Measurements from ENCODE around the gene LYZL1.

The LYZL1 gene

DNA sequence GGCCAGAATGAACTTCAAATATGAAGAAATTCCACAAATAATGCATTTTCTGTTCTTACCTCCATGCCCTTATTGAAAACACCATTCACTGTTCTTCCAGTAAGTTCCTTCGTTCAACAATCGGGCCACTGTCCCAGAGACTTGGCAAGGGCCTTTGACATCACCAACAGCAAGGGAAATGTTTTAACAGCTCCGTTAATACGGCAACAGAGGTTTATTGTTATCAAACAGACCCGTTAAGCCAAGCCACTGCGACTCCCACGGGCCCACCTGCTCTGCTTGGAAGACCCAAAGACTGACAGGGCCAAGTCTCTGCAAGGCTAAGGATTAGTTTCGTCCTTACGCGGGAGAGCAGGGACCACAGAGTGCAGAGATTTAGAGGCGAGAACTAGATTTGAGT lies 43.4 kb upstream of the LYZL1 start:
- Histone ChIP-seq H3K4me2 (ENCODE audit: low read depth, low read length, poor library complexity, severe bottlenecking) (no peak overlapping the region), H2AFZ (ENCODE audit: low read length) (no peak overlapping the region), H3K9ac (ENCODE audit: low read depth, low read length, poor library complexity, severe bottlenecking) (no peak overlapping the region), H4K20me1 (ENCODE audit: insufficient read depth, low read length, poor library complexity, severe bottlenecking) (no peaks in the 10 kb centered on the region), H3K4me3 (ENCODE audit: low read length, poor library complexity, severe bottlenecking) (no peak overlapping the region), H3K9me3 (ENCODE audit: insufficient read depth, low read depth, low read length) (no peaks in the 10 kb centered on the region), H3K4me1 (ENCODE audit: insufficient read depth, low read length, poor library complexity, severe bottlenecking) (no peaks in the 10 kb centered on the region), H3K36me3 (ENCODE audit: insufficient read depth, low read length) (no peaks in the 10 kb centered on the region), H3F3A (ENCODE audit: low read depth) (no peaks in the 10 kb centered on the region), H3K9me2 (replicated peaks; ENCODE audit: low read depth, low read length) (no peaks in the 10 kb centered on the region), H3K79me2 (ENCODE audit: insufficient read depth, low read length) (no peaks in the 10 kb centered on the region), H3K27me3 (ENCODE audit: insufficient read depth, low read length, poor library complexity, severe bottlenecking) (no peaks in the 10 kb centered on the region)
- no peak for TF ChIP-seq EZH2phosphoT487 (IDR thresholded peaks at IDR 0.05; ENCODE audit: borderline replicate concordance)

DNA sequence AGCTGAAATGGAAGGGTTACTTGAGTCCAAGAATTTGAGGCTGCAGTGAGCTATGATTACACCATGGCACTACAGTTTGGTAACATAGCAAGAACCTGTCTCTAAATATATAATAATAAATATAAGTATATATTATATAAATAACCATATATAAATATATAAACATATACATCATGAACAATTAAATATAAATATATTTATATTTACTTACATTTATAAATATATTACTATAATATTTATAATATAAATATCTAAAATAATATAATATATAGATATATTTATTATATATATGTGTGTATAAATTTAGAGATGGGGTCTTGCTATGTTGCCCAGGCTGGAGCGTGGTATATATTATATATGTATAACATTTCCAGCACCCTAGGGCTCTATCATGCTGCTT lies 42.4 kb upstream of the LYZL1 start:
- Histone ChIP-seq H3K27me3 (ENCODE audit: insufficient read depth, low read length, poor library complexity, severe bottlenecking) (no peaks in the 10 kb centered on the region), H3K4me2 (ENCODE audit: low read depth, low read length, poor library complexity, severe bottlenecking) (no peak overlapping the region), H3K4me3 (ENCODE audit: low read length, poor library complexity, severe bottlenecking) (no peak overlapping the region), H3K36me3 (ENCODE audit: insufficient read depth, low read length) (no peaks in the 10 kb centered on the region), H3F3A (ENCODE audit: low read depth) (no peaks in the 10 kb centered on the region), H3K4me1 (ENCODE audit: insufficient read depth, low read length, poor library complexity, severe bottlenecking) (no peaks in the 10 kb centered on the region), H4K20me1 (ENCODE audit: insufficient read depth, low read length, poor library complexity, severe bottlenecking) (no peaks in the 10 kb centered on the region), H3K9me3 (ENCODE audit: insufficient read depth, low read depth, low read length) (no peaks in the 10 kb centered on the region), H3K9ac (ENCODE audit: low read depth, low read length, poor library complexity, severe bottlenecking) (no peak overlapping the region), H2AFZ (ENCODE audit: low read length) (no peak overlapping the region), H3K9me2 (replicated peaks; ENCODE audit: low read depth, low read length) (no peaks in the 10 kb centered on the region), H3K79me2 (ENCODE audit: insufficient read depth, low read length) (no peaks in the 10 kb centered on the region)
- TF ChIP-seq, protein P1, sequence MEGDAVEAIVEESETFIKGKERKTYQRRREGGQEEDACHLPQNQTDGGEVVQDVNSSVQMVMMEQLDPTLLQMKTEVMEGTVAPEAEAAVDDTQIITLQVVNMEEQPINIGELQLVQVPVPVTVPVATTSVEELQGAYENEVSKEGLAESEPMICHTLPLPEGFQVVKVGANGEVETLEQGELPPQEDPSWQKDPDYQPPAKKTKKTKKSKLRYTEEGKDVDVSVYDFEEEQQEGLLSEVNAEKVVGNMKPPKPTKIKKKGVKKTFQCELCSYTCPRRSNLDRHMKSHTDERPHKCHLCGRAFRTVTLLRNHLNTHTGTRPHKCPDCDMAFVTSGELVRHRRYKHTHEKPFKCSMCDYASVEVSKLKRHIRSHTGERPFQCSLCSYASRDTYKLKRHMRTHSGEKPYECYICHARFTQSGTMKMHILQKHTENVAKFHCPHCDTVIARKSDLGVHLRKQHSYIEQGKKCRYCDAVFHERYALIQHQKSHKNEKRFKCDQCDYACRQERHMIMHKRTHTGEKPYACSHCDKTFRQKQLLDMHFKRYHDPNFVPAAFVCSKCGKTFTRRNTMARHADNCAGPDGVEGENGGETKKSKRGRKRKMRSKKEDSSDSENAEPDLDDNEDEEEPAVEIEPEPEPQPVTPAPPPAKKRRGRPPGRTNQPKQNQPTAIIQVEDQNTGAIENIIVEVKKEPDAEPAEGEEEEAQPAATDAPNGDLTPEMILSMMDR (conservative IDR thresholded peaks at IDR 0.05; ENCODE audit: low read length), result no peak
- TF ChIP-seq EZH2phosphoT487 (IDR thresholded peaks at IDR 0.05; ENCODE audit: borderline replicate concordance), result no peak

DNA sequence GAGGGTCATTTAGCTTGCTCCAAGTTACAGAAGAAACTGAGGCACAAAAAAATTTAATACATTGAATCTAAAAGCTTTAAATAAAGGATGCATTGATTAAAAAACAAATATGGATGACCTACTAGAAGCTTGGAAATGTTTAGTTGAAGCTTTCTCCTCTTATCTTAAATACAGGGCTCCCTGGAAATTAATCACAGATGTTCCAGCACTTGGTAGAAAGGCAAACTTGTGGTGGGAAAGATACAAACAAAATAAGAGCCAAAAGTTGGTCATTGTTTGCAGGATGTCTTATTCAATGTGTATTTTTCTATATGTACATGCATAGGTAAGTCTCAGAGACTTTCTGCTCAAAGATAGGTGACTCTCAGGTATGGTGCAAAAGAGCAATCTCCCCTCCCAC lies 40.7 kb upstream of the LYZL1 start:
- Histone ChIP-seq H3K4me1 (ENCODE audit: insufficient read depth, low read length, poor library complexity, severe bottlenecking) (no peaks in the 10 kb centered on the region), H3K9me2 (replicated peaks; ENCODE audit: low read depth, low read length) (no peaks in the 10 kb centered on the region), H3K9ac (ENCODE audit: low read depth, low read length, poor library complexity, severe bottlenecking) (no peak overlapping the region), H3K9me3 (ENCODE audit: insufficient read depth, low read depth, low read length) (no peaks in the 10 kb centered on the region), H3K36me3 (ENCODE audit: insufficient read depth, low read length) (no peaks in the 10 kb centered on the region), H3K27me3 (ENCODE audit: insufficient read depth, low read length, poor library complexity, severe bottlenecking) (no peaks in the 10 kb centered on the region), H2AFZ (ENCODE audit: low read length) (no peak overlapping the region), H3K4me2 (ENCODE audit: low read depth, low read length, poor library complexity, severe bottlenecking) (no peak overlapping the region), H3K4me3 (ENCODE audit: low read length, poor library complexity, severe bottlenecking) (no peak overlapping the region), H3K79me2 (ENCODE audit: insufficient read depth, low read length) (no peaks in the 10 kb centered on the region), H3F3A (ENCODE audit: low read depth) (no peaks in the 10 kb centered on the region), H4K20me1 (ENCODE audit: insufficient read depth, low read length, poor library complexity, severe bottlenecking) (no peaks in the 10 kb centered on the region)
- TF ChIP-seq EZH2phosphoT487 (IDR thresholded peaks at IDR 0.05; ENCODE audit: borderline replicate concordance), result no peak
- TF ChIP-seq, protein P1 (conservative IDR thresholded peaks at IDR 0.05; ENCODE audit: low read length), result no peak

DNA sequence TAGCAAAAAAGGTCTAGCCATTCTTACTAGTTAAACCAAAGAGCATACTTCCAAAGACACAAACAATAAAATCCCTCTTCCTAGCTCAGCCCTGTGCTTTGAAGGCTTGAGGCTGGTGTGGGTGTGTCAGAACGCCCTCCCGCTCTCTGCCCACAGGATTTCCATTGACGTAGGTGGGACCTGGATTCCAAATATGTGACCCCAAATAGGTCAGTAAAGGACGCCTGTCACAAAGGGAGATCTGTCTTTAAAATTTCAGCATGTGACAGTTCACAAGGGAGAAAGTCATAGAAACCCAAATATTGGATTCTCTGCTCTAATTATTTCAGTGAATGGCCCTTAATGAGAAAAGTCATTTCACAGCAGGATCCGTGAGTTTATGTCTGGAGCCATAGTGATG lies 39.9 kb upstream of the LYZL1 start:
- no peaks in the 10 kb centered on the region for H3K9me2 ChIP-seq (replicated peaks; ENCODE audit: low read depth, low read length)
- TF ChIP-seq, protein P1 (conservative IDR thresholded peaks at IDR 0.05; ENCODE audit: low read length), result no peak
- no peaks in the 10 kb centered on the region for H4K20me1 ChIP-seq (ENCODE audit: insufficient read depth, low read length, poor library complexity, severe bottlenecking)
- no peak overlapping the region for H3K4me3 ChIP-seq (ENCODE audit: low read length, poor library complexity, severe bottlenecking)
- no peaks in the 10 kb centered on the region for H3K27me3 ChIP-seq (ENCODE audit: insufficient read depth, low read length, poor library complexity, severe bottlenecking)
- no peaks in the 10 kb centered on the region for H3K9me3 ChIP-seq (ENCODE audit: insufficient read depth, low read depth, low read length)
- no peak overlapping the region for H2AFZ ChIP-seq (ENCODE audit: low read length)
- H3F3A ChIP-seq (ENCODE audit: low read depth), result no peaks in the 10 kb centered on the region
- no peaks in the 10 kb centered on the region for H3K79me2 ChIP-seq (ENCODE audit: insufficient read depth, low read length)
- no peak overlapping the region for H3K4me2 ChIP-seq (ENCODE audit: low read depth, low read length, poor library complexity, severe bottlenecking)
- no peaks in the 10 kb centered on the region for H3K4me1 ChIP-seq (ENCODE audit: insufficient read depth, low read length, poor library complexity, severe bottlenecking)
- H3K36me3 ChIP-seq (ENCODE audit: insufficient read depth, low read length), result no peaks in the 10 kb centered on the region
- H3K9ac ChIP-seq (ENCODE audit: low read depth, low read length, poor library complexity, severe bottlenecking), result no peak overlapping the region

Data from Loucy (cell line).